Measurements from ENCODE around the gene BCAP29.

The BCAP29 gene

DNA sequence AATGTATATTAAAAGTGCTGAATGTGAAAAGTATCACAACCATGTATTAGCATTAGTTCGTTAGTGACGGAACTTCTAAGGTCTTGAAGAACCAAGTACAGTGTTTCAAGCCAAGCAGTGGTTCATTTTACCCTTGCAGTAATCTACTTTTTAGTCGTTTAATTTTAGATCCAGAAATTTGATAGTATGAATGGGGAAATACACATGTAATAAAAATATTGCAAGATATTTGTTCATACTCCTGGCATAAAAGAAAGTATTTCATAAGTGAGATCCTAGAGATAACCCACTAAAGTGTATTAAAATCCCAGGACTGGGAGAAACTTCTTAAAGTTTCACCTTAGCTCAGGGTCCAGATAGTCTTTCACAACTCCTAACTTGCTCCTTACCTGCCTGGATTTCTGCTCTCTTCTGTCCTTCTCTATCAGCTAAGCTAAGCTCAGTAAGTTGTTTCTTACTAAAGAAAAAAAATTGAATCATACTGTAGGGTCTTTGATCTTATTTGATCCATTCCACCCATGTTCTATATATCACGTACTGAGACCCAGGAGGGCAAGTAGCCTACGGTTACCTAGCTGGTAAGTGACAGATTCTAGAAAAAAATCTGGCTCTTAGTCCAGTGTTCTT, 1.5 kb downstream of the BCAP29 start:
- no peak overlapping the region for H3K4me3 ChIP-seq (ENCODE audit: low read depth, low read length)

DNA sequence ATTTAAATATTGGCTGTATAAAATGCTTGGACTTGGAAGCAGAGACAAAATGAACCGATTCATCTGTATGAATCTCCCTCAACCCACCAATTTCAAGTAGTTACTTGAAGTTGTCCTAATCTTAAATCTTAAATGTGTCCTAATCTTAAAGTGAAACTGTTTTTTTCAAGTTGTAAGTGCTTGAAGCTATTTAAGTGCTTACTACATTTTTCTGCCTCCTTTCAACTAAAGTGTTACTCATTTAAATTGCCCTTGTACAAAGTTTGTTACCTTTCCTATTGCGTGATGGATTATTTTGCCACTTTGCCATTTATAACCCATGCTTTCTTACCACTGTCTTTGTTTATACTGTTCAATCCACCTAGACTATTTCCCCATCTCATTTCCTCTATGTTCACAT, 2.8 kb downstream of the BCAP29 start:
- no peak overlapping the region for H3K4me3 ChIP-seq (ENCODE audit: low read depth, low read length)

DNA sequence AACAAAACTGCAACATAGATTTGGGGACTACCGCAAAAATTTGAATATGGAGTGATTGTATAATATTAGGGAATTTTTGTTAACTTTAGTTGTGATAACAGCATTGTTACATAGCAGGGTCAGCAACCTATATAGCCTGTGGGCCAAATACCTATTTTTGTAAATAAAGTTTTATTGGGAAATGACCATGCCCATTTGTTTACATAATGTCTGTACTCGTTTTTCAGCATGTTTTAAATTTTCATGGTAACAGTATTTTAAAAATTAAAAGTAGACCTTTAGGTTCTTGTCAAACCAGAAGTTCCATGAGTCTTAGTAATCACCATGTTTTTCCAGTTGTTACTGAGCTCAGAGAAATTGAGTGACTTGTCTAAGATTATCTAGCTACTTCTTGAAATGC, 4.7 kb downstream of the BCAP29 start:
- H3K4me3 ChIP-seq (ENCODE audit: low read depth, low read length), result no peak overlapping the region

DNA sequence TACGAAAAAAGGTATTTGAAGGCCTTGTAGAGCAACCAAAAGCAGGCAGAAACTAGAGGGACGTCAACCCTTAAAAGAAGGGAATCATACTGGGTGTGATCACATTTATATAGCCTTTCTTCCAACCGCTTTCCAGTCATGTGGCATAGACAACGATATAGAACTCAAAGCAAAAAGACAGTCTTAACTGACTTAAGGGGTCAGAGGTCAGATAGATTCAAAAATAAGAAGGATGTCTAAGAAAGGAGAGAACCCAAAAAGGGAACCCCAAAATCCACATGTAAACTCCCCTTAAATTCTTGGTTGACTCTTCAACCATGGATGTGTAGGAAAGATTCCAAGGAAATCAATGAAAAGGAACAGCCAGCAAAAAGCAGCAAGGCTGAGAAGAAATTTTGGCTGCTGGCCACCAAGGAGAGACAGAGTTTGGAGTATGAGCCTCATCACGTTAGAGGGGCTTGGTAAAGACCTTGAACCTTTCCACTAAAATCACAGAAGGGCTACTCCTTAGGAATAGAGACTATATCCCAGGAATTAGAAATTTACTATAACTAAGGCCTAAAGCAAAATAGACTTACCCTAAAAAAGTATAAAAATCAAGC, 8.6 kb downstream of the BCAP29 start:
- H3K4me3 ChIP-seq (ENCODE audit: low read depth, low read length), result no peak overlapping the region

DNA sequence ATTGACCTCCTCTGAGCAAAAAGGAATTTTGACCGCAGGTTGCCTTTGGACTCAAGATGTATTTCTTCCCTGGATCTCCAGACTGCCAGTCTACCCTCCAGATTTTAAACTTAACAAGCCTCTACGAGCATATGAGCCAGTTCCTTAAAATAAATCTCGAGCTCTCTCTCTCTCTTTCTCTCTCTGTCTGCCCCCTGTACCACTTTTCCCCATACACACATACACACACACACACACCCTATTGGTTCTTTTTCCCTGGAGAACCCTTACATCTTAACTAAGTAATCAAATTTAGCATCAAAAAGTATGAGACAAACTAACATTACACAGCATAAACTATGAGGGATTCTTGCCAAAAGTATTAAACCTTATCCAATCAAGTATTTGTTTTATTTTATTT, 11.4 kb downstream of the BCAP29 start:
- H3K4me3 ChIP-seq (ENCODE audit: low read depth, low read length), result no peak overlapping the region

DNA sequence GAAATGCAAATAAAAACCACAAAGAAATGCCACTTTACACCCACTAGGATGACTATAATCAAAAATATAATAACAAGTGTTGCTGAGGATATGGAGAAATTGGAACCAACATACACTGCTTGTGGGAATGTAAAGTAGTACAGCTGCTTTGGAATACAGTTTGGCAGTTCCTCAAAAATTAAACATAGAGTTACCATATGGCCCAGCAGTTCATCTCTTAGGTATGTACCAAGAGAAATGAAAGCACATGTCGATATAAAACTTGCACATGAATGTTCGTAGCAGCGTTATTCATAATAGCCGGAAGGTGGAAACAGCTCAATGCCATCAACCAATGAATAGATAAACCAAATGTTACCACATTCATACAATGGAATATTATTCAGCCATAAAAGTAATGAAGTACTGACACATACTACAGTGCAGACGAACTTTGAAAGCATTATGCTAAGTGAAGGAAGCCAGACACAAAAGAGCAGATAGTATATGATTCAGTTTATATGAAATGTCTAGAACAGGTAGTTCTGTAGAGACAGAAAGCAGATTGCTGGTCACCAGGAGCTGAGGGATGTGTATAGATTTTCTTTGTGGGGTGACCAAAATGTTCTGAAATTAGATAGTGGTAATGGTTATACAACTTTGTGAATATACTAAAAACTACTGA, 12.4 kb downstream of the BCAP29 start:
- H3K4me3 ChIP-seq (ENCODE audit: low read depth, low read length), result no peak overlapping the region

DNA sequence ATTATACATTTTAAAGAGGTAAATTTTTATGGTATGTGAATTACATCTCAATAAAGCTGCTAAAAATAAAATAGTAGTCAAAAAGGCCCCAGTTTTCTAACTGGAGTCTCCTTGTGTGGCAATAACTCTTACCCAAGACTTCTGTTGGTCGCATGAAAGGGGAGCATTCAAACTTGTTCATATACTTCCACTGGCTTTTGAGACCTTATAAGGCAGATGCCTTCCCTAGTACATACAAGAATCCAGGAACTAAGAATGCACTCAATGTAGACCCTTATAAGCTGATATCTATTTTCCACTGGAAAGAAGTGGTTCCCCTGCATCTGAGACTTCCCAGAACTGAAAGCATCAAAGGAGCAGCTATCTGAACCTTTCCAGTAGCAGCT, 13.0 kb downstream of the BCAP29 start:
- H3K4me3 ChIP-seq (ENCODE audit: low read depth, low read length), result no peak overlapping the region

DNA sequence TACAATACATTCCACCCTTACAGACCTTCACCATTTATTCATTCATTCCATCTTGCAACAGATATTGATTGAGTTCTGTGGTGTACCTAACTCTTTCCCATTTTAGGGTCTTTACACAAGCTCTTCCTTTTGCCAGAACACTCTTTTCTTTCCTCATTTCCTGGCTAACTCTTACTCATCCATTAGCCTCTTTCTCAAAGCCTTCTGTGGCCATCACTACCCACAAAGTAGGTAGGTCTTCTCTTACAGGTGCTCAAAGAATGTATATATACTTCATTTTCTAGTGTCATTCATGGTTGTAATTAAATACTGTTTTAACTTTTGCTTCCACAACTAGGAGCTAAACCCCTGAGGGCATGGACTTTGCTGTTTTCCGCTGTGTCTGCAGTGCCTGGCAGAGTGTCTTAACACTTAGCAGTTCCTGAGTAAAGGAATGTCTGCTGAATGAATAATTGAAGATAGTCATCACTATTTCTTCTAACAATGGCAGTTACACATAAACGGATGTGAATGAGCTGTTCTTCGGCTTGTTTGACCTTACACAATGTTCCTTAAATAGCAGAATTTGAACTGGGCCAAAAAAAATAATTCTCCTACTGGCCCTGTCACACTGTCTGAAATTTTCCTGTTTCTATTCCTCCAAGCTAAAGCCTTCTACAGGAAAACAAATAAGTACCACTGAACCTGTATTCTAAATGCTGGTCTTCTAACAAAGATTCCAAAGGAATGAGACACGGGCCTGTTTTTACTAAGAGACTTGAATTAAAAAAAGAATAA, 15.1 kb downstream of the BCAP29 start:
- no peak overlapping the region for H3K4me3 ChIP-seq (ENCODE audit: low read depth, low read length)

DNA sequence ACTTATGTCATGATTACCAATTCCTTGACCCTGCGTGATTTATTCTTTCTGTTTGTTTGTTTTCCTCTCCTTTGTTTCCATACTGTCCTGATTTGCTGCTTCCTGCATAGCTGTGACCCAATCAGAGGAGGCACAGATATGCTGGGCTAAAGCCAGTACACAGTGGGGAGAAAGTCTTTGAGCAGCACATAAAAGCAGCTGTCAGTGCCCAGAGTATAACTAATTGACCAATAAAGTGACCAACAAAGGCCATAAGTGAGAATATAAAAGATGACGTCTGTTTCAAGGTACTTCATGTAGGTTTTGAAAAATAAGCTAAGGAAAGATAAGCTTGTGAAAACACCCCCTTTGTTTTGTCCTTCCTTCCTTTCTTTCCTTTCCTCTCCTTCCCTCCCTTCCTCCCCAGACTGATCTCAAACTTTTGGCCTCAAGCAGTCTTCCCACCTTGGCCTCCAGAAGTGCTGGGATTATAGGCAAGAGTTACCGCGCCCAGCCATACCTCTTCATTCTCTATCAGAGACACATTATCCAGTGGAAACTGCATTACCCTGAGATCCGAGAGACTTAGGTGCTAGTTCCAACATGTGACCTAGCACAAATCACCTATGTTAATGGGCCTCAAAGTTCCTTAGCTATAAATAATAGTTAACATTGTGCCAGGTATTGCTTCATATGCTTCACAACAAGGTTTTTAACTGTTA, 17.0 kb downstream of the BCAP29 start:
- H3K4me3 ChIP-seq (ENCODE audit: low read depth, low read length), result no peak overlapping the region

DNA sequence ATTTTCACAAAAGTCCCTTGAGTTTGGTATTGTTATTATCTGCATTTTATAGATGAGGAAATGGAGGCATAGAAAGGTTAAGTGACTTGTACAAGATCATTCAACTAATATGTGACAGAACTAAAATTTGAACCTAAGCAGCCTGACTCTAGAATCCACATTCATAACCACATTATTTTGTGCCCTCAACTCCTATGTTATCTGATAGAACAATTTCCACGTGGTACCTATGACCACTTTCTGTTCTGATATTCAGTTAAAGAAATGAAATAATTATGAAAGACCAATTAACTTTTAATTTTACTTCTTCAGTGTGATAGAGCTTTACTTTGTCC, 17.5 kb downstream of the BCAP29 start:
- H3K4me3 ChIP-seq (ENCODE audit: low read depth, low read length), result no peak overlapping the region

DNA sequence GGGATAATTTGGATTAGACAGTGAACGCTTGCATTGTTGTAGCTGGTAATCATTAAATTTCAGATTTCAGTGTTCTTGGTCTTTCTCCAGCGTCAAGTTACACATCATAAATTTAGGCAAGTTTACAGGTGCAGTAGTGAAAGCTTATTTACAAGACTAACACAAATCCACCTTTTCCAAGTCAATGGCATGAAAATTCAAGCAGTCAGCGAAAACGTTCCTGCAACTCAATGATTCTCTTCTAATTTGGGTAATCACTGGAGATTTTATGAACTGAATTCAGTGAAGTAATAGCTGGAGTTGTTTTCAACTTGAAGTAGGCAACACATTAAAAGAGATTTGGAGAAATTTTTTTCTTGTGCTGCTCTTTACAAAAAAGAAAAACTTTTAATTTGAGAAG, 17.9 kb downstream of the BCAP29 start:
- no peak overlapping the region for H3K4me3 ChIP-seq (ENCODE audit: low read depth, low read length)

DNA sequence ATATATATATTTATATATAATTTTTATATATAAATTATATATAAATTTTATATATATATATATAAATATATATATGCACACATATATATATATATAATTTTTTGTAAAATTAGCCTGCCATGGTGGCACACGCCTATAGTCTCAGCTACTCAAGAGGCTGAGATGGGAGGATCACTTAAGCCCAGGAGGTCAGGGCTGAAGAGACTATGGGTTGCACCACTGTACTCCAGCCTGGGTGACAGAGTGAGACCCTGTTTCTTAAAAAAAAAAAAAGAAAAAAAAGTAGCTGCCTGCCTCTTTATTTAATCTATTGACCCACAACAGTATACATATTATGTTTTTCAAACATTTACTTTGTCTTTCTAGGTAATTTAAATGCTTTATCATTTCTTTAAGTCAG, 19.2 kb downstream of the BCAP29 start:
- no peak overlapping the region for H3K4me3 ChIP-seq (ENCODE audit: low read depth, low read length)

DNA sequence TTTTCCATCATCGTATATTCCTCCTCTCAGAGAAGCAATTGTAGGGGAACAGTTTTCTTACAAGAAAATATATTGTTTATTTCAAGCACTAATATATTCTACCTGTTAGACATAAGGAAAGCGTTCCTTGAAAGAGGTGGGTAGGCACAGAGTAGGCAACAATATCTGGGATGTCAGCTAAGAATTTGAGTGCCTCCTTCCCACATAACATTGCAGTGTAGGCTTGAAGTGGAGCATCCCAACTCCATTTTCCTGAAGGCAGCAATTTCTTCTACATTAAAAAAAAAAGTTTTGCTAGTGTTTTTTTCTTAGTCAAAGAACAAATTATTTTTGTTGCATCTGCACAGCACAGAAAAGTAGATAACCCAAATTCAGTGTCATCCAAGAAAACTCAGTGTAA, 20.8 kb downstream of the BCAP29 start:
- H3K4me3 ChIP-seq (ENCODE audit: low read depth, low read length), result no peak overlapping the region

DNA sequence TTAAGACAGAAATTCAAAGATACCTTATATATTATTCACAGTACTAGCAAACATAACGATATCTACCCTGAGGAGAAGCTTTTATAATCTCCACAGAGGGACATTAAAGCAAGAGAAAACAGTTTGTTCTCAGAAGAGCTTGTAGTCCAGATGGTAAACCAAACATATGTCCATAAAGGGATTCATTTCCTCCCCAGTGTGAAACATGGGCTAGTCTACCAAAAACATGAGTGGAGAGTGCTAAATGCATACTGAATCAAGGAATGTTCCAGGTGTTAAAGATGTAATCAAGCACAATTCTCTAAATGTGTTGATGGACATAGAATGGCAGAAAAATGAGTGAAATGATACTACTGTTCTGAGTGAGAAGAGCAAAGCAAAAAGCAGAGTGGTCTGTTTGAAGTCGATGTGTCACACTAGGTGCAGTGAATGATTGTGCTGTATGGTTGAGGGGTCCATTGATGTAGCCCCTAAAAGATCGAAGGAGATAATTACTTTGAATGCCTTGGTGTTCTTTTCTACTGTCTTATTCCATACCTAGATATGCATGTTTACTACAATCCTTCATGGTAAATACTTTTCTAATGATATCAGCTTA, 25.3 kb downstream of the BCAP29 start:
- H3K4me3 ChIP-seq (ENCODE audit: low read depth, low read length), result no peak overlapping the region

DNA sequence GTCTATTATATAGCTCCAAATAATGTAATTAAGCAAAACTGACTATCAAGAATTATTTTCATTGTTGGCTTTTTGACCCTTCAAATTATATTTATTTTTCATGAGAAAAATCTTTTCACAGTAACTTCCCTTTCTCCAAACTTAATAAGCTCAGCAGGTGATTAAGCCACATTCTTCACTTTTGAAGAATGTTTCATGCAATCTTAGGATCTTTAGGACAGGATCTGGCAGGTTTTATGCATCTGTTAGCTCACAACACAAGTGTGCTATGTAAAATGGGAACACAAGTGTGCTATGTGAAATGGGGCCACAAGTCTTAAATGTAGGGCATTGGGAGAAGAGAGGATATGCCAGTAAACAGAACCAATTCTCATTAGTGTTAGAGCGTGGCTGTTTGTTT, 26.3 kb downstream of the BCAP29 start:
- H3K4me3 ChIP-seq (ENCODE audit: low read depth, low read length), result no peak overlapping the region

DNA sequence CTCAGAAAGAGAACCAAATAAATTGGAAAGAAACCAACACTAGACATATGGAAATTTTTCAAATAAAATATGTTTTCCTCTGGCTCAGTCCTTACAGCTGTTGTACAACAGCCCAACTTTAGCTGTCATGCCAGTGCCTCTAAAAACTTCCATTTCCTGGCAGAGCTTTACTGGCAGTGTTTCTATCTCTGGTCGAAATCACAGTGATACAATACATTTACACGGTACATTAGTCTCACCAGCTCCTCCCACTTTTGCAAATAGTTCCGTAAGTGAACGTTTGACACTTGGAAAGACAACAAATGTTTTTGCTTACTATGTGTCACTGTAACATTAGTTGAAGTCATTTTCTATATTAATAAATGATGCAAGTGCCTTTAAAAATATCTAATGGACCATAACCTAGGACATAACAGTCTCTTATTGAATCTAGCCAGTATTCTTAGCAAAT, 29.8 kb downstream of the BCAP29 start:
- no peak overlapping the region for H3K4me3 ChIP-seq (ENCODE audit: low read depth, low read length)

DNA sequence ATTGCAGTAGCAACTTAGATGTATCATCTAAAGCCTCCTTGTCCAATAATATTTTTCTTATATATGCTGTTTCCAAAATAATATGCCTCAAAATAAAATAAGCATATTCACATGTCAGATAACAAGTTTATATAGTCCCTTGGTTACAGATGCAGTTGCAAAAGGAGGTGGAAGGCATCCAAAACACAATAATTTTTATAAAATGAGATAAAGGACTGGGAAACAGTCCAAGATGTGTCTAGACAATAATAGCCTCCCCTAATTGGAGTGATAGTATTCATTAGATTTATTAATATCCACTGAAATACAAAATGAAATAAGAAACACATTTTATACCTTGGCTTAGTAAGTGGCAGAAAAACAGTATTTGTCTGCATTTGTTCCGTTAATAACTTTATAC, 30.3 kb downstream of the BCAP29 start:
- H3K4me3 ChIP-seq (ENCODE audit: low read depth, low read length), result no peak overlapping the region

DNA sequence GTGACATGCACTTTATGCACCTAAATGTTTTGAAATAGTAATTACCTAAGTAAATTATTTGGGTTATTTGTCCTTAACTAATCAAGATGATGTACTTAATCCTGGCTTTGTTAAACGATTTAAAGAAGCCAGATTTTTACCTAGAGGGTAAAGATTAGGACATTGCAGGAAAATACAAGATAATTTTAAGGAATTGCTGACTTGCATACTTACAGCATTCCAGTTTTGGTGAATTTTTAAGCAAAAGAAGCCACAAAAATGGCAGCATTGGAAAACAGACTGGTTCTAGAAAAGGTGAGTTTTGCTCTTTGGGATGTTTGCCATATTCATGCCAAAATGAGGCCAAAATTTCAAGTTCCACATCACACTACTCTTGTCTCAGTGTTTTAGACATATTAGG, 33.4 kb downstream of the BCAP29 start:
- H3K4me3 ChIP-seq (ENCODE audit: low read depth, low read length), result no peak overlapping the region

DNA sequence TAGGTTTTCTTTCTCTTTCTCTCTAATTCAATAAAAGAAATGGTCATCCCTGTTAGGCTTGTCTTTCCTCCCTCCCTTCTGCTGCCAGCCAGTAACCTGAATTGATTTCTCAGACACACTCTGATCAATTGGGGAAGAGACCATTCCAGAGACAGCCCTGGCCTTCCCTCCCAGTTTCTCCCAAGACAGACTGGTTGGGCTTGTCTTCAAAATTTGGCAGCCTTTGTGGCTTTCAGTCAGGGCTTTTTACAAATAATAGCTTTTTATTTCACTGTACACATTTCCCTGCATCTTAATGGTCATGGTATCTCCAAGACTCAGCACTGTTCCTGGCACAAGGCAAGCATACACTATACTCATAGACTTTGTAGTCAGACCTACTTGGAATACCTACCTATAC, 33.9 kb downstream of the BCAP29 start:
- H3K4me3 ChIP-seq (ENCODE audit: low read depth, low read length), result no peak overlapping the region

DNA sequence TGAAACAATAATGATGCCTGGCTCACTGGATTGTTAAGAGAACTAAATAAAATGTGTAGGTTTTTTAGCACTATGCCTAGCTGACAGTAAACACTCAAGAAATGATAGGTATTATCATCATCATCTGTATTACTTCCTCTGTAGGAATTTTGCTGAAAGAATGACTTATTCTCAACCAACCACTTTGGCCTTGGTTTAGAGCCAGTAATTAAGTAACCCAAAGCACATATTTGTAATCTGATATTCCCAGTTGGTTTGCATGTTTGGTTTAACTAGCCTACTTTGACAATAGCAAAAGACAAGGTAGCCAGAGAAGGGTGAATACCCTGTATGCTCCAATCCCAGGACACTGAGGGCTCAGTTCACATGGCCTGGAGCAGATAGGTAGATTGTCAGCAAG, 34.4 kb downstream of the BCAP29 start:
- H3K4me3 ChIP-seq (ENCODE audit: low read depth, low read length), result no peak overlapping the region

All from iPS-11a (cell line).